D341Med (cell line): ENCODE results near the gene VPS4A.
A peak's percentile ranks its signal among the peaks of the same experiment; 100 is the strongest.
"Not testable (repeated sequence)": the region's sequence is repeated elsewhere in the genome, so short reads cannot be mapped to it uniquely, and the experiment has no call there.

Experiments used
- DNase-seq: peaks from one replicate; pipeline ENCODE4 v3.0.0; 2012; ENCODE audit warnings: low spot score

Gene VPS4A

DNA sequence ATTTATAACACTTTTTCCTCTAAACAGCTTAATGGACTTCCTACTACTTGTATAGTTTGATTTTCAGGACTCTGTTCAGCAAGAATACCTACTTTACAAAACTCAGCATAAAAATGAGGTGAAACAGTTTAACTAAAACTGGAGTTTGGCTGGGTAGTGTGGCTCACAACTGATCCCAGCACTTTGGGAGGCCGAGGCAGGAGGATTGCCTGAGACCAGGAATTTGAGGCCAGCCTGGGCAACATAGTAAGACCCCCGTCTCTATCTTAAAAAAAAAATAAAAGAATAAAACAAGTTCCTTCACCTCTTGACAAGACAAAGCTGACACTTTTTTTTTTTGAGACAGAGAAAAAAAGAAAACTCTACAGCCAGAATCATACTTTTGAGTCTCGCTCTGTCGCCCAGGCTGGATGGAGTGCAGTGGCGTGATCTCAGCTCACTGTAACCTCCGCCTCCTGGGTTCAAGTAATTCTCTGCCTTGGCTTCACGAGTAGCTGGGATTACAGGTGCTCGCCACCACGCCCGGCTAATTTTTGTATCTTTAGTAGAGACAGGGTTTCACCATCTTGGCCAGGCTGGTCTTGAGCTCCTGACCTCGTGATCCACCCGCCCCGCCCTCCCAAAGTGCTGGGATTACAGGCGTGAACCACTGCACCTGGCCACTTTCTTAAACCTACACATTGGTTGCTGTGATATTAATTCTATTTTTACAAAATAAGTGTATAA lies 16.6 kb downstream of the VPS4A start:
- no peak for DNase-seq

GRCh38 chr16:69328854-69329316 lies 17.7 kb downstream of the VPS4A start:
- DNase-seq: no peak

- DNase-seq: peak; percentile 70
Observed at GRCh38 chr16:69329369-69330285, 18.5 kb downstream of the VPS4A start.

DNA sequence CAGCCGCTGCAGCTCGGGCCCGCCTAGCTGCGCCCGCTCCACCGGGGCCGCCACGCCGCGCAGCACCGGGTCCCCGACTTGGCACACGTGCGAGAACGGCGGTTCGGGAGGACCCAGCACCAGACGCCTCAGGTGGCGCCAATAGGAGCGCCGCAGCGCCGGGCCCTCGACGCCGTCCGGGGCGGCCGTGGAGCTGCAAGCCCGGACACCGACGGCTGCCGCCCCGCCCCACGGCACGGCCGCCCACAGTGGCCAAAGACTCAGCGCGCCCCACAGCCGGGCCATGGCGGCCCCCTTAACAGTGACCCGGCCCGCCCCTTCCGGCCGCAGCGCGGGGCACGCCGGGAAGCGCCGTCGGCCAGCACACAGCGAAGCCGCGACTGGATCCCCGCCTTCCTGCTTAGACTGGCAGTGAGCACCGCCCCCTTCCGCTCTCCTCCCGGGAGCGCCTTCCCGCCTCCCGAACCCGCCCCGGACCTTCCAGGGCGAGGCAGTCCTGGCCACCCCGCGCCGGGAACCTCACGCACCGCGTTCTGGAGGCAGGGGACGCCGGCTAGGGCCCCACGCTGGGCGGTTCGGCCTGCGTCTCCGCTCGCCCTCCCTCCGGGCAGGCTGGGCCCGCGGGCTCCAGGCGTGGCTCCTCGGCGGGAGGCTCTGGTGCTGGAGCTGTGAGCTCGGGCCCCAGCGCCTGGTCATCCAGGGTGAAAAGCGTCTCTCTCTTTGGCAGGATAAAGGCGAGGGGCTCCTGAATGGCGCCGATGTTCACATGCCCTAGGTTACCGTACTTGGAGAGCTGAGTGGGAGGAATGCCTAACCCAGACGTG lies 19.3 kb downstream of the VPS4A start, which contains the start of gene PDF:
PDF (minus strand) TSS at position 303 of the 824 bp plus-strand sequence; CDS start at position 285, 18 bp downstream.
- peak; percentile 93 for DNase-seq

DNA sequence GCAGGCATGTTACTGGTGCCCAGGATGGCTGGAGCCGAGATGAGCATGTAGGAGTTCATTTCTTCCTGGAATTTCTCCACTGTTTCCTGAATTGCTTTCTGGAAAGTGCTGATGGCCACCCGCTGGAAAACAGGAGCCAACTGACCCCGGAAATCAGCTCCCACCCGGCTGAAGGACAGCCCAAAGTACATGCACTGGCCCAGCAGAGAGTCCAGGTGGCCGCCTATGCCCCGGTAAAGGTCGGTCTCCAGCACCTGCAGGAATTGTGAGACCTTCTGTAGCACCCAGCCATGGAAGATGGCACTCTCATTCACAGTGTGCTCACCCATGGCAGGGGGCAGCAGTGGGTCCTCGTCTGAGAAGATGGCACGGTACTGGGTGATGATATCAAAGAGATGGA lies 23.5 kb downstream of the VPS4A start:
- DNase-seq: no peak

GRCh38 chr16:69338557-69339288 lies 27.6 kb downstream of the VPS4A start:
- no peak for DNase-seq

DNA sequence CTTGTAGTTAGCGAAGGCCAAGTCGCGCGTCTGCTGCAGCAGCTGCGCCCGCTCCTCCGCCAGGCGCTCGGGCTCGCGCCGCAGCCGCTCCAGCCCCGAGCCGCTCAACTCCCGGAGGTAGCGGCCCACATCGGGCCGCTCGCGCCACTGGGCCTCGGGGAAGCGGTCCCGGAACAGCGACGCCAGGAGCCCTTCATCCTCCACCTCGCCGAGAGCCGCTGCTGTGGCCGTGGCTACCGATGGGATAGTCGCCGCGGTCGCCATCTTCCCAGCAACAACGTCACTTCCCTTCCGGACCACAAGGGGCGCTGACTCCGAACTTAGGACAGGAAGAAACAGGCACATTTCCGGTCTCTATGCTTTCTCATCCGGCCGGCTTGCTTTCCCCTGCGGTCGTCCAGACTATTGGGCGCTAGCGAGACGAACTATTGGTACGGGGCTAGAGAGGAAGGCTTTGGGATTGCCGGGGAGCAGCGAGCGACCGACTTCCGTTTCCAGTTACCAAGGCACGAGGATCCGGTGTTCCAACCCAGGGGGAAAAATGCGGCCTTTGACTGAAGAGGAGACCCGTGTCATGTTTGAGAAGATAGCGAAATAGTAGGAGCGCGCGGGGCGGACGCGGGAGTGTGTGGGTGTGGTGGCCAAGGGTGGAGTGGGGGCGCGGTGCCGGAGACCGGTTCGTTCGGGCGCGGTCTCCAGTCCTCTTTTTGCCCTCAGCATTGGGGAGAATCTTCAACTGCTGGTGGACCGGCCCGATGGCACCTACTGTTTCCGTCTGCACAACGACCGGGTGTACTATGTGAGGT lies 28.3 kb downstream of the VPS4A start, which contains the start of the genes COG8 and NIP7:
COG8 (minus strand) TSS at position 276 of the 806 bp plus-strand sequence; CDS start at position 264, 12 bp downstream.
NIP7 (plus strand) TSS at position 484 of the 806 bp plus-strand sequence; CDS start at position 542, 58 bp downstream.
- peak; percentile 91 for DNase-seq

DNA sequence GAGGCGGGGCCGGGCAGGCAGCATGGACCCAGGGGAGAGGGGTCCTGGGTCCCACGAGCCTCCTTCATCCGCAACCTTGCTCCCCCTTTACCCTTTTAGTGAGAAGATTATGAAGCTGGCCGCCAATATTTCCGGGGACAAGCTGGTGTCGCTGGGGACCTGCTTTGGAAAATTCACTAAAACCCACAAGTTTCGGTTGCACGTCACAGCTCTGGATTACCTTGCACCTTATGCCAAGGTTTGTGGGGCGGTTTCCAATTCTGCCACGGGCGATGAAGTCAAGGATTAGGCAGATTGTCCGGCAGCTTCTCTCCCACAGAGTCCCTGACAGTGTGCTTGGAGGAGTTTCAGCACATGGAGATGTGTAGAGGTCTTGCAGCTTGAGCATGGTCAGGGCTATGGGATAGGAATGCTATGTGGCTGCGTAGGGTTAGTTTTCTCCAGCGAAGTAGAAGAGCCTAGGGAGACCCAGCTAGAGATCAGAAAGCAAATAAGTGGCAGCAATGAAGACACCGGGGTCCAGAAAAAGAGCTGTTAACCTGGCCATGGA lies 29.0 kb downstream of the VPS4A start:
- DNase-seq: no peak

- DNase-seq: no peak
Observed at GRCh38 chr16:69344171-69344570, 33.0 kb downstream of the VPS4A start.

GRCh38 chr16:69345923-69346322 lies 34.8 kb downstream of the VPS4A start:
- DNase-seq: no peak

DNA sequence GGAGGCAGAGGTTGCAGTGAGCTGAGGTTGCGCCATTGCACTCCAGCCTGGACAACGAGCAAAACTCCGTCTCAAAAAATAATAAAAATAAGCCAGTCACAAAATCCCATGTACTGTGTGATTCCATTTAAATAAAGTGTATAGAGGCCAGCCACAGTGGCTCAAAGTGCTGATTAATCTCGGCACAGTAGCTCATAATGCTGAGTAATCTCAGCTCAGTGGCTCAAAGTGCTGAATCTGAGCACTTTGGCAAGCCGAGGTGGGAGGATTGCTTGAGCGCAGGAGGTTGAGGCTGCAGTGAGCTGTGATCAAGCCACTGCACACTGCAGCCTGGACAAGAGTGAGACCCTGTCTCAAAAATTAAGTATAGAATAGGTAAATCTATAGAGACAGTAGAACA lies 35.5 kb downstream of the VPS4A start:
- DNase-seq: no peak

GRCh38 chr16:69348222-69348621 lies 37.1 kb downstream of the VPS4A start:
- no peak for DNase-seq

- no peak for DNase-seq
Observed at GRCh38 chr16:69349536-69349935, 38.4 kb downstream of the VPS4A start.

- DNase-seq: no peak
Observed at GRCh38 chr16:69350536-69351133, 39.5 kb downstream of the VPS4A start.

GRCh38 chr16:69351309-69352027 lies 40.3 kb downstream of the VPS4A start, which contains the start of gene TMED6:
Gene TMED6, minus strand, starts transcription at chr16:69351786. Its CDS starts 33 bp downstream, at chr16:69351753.
- no peak for DNase-seq

DNA sequence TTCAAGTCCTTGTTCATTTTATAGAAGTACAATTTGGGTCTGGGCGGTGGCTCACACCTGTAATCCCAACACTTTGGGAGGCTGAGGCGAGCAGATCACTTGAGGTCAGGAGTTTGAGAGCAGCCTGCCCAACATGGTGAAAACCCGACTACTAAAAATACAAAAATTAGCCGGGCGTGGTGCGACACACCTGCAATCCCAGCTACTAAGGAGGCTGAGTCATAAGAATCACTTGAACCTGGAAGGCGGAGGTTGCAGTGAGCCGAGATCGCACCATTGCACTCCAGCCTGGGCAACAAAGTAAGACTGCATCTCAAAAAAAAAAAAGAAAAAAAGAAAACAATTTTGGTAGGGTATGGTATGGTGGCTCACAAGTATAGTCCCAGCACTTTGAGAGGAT lies 48.9 kb downstream of the VPS4A start:
- DNase-seq: not testable (repeated sequence)

DNA sequence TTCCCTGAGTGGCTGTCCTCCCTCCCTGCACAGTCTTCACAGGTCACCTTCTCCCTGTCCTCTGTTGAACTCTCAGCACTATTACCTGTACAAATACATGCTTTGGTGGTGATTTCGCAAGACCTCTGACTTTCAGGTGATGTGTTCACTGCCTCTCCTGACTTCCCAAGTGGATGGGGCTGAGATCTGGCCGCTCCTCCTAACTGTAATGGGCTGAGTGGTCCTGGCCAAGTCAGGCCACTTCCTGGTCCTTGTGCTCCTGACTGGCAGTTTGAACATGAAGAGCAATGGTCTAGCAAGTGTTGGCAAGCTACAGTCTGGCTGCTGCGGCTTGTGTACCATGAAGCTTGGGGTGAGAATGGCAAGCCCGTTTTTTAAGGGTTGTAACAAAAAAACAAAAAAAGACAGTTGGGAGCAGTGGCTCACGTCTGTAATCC lies 52.1 kb downstream of the VPS4A start:
- DNase-seq: no peak

DNA sequence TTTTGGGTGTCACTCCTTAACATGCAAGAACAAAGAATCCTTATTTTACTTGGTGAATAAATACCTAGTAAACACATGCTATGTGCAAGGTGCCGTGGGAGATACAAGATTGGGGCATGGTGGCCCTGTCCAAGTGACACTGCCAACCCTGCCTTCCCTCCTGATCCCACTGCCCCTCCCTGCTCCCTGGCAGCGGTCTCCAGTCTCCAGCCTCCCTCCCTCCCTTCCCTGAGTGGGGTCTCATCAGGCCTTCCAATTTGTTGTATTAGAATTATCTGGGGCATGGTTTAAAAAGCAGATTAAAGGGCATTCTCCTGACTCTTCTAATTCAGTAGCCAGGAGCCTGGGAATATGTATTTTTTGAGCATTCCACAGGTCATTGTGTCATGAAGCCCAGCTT lies 52.9 kb downstream of the VPS4A start:
- DNase-seq: no peak

DNA sequence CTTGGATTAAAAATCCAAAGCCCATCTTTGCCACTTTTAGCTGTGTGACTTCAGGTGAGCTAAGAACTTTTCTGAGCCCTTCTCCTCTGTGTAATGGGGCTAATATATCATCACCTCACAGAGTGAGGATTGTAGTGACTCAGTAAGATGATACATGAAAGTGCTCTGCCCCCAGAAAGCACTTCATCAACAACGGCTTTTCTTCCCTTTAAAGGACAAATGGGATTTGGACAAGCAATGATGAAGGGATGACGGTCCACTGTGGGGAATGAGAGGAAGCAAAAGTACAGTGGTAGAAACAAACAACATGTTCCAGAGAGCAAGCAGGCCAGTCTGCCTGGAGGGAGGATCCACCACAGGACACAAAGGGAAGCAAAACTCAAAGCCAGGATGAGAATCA lies 54.8 kb downstream of the VPS4A start:
- no peak for DNase-seq
